HEK293T (cell line): ENCODE measurements around the gene PPP2R5D.

Experiments used
- ARNT ChIP-seq: fragments of 450-650 bp; IDR thresholded peaks from 2 replicates; pipeline ENCODE4 v1.6.1; 2017; ENCODE audit warnings: mild to moderate bottlenecking
- BHLHE40 ChIP-seq: fragments of 450-650 bp; IDR thresholded peaks from 2 replicates; pipeline ENCODE4 v1.6.1; 2016; ENCODE audit warnings: mild to moderate bottlenecking, moderate library complexity, borderline replicate concordance
- ELF4 ChIP-seq: fragments of 450-650 bp; IDR thresholded peaks from 2 replicates; pipeline ENCODE4 v1.6.1; 2017; ENCODE audit warnings: antibody characterized with exemption
- FOXA1 ChIP-seq: fragments of 450-650 bp; IDR thresholded peaks from 2 replicates; pipeline ENCODE4 v1.6.1; 2016; ENCODE audit warnings: mild to moderate bottlenecking
- FOXK2 ChIP-seq: fragments of 450-650 bp; IDR thresholded peaks from 2 replicates; pipeline ENCODE4 v1.6.1; 2016; ENCODE audit warnings: mild to moderate bottlenecking
- FOXM1 ChIP-seq: fragments of 450-650 bp; IDR thresholded peaks from 2 replicates; pipeline ENCODE4 v1.6.1; 2017; ENCODE audit warnings: mild to moderate bottlenecking, borderline replicate concordance
- HDGF ChIP-seq: fragments of 450-650 bp; IDR thresholded peaks from 2 replicates; pipeline ENCODE4 v1.6.1; 2017; ENCODE audit warnings: antibody characterized with exemption, borderline replicate concordance
- LEF1 ChIP-seq: fragments of 450-650 bp; IDR thresholded peaks from 2 replicates; pipeline ENCODE4 v1.6.1; 2017; ENCODE audit warnings: mild to moderate bottlenecking, borderline replicate concordance
- NFRKB ChIP-seq: fragments of 450-650 bp; IDR thresholded peaks from 2 replicates; pipeline ENCODE4 v1.6.1; 2016; ENCODE audit warnings: mild to moderate bottlenecking, moderate library complexity
- SP1 ChIP-seq: fragments of 450-650 bp; IDR thresholded peaks from 2 replicates; pipeline ENCODE4 v1.6.1; 2017
- SUZ12 ChIP-seq: fragments of 450-650 bp; IDR thresholded peaks from 2 replicates; pipeline ENCODE4 v1.6.1; 2016; ENCODE audit warnings: mild to moderate bottlenecking
- ZNF384 ChIP-seq: fragments of 450-650 bp; IDR thresholded peaks from 2 replicates; pipeline ENCODE4 v1.6.1; 2016

- TF ChIP-seq SP1 = no peak
- TF ChIP-seq BHLHE40 = no peak
- no peak for TF ChIP-seq ZNF384
- no peak for TF ChIP-seq SUZ12
- no peak for TF ChIP-seq NFRKB
- no peak for TF ChIP-seq FOXK2
- no peak for TF ChIP-seq ARNT
- no peak for TF ChIP-seq FOXA1
- TF ChIP-seq ELF4 = no peak
- TF ChIP-seq LEF1 = no peak
- TF ChIP-seq FOXM1 = no peak
- TF ChIP-seq HDGF = no peak
These were observed 5.9 kb upstream of the PPP2R5D start for GRCh38 chr6:42978487-42978838.
